CD14-positive monocyte (primary cell): ENCODE measurements around the gene PXN. TPM values are rescaled to one million over a fixed set of nuclear protein-coding genes. Genes with fewer than 3 reads are reported as not detected.
A peak's percentile ranks its signal among the peaks of the same experiment; 100 is the strongest.

ENCODE experiments used
- DNase-seq, 3 donors: peaks; one replicate each; pipeline ENCODE4 v3.0.0-alpha.2; 2011 to 2022
- H2AFZ ChIP-seq: 2 replicates; pipeline ENCODE4 v1.6.0; 2012; ENCODE audit warnings: mild to moderate bottlenecking, low read depth, low read length, inconsistent platforms; ENCODE audit not compliant: insufficient read depth, poor library complexity, severe bottlenecking
- H3K27ac ChIP-seq, 2 donors: 1 replicate in 1 of 2; 2 replicates in 1 of 2; pipeline ENCODE4 v1.5.1; 2012 to 2013; ENCODE audit warnings: low read length in 2 of 2, control low read depth in 1 of 2, inconsistent platforms in 1 of 2, low read depth in 1 of 2, mild to moderate bottlenecking in 1 of 2
- H3K27me3 ChIP-seq, 2 donors: one replicate each; pipeline versions ENCODE4 v1.6.0 to v1.6.1; 2011 to 2013; ENCODE audit warnings: low read length in 2 of 2; ENCODE audit not compliant: control insufficient read depth in 2 of 2, insufficient read depth in 2 of 2
- H3K36me3 ChIP-seq, 2 donors: replicated peaks in 1 of 2; 1 replicate in 1 of 2; 2 replicates in 1 of 2; pipeline versions ENCODE4 v1.5.1 to v1.6.1; 2012 to 2013; ENCODE audit warnings: low read length in 2 of 2, control low read depth in 1 of 2, inconsistent platforms in 1 of 2, mild to moderate bottlenecking in 1 of 2; ENCODE audit not compliant: insufficient read depth in 2 of 2, control insufficient read depth in 1 of 2
- H3K4me1 ChIP-seq, 2 donors: 1 replicate in 1 of 2; 2 replicates in 1 of 2; pipeline versions ENCODE4 v1.5.1 to v1.6.1; 2012 to 2013; ENCODE audit warnings: low read length in 2 of 2, control low read depth in 1 of 2, inconsistent platforms in 1 of 2, mild to moderate bottlenecking in 1 of 2, moderate library complexity in 1 of 2; ENCODE audit not compliant: insufficient read depth in 2 of 2, control insufficient read depth in 1 of 2
- H3K4me2 ChIP-seq: replicated peaks from 2 replicates; pipeline ENCODE3; 2012; ENCODE audit warnings: low read length, moderate library complexity, mild to moderate bottlenecking; ENCODE audit not compliant: poor library complexity, severe bottlenecking; ENCODE audit errors: extremely low read depth
- H3K4me3 ChIP-seq, 3 experiments: fragments of 200-600 bp in 1 of 3; sonication (generic) in 1 of 3; replicated peaks in 1 of 3; 1 replicate in 2 of 3; 2 replicates in 1 of 3; pipeline ENCODE4 v1.5.1; 2011 to 2013; ENCODE audit warnings: low read length in 3 of 3, mild to moderate bottlenecking in 3 of 3, control low read depth in 2 of 3, low read depth in 2 of 3, inconsistent platforms in 1 of 3, moderate library complexity in 1 of 3
- H3K79me2 ChIP-seq: 2 replicates; pipeline ENCODE4 v1.6.0; 2012; ENCODE audit warnings: mild to moderate bottlenecking, control low read depth, inconsistent platforms, low read length, moderate library complexity; ENCODE audit not compliant: insufficient read depth
- H3K9ac ChIP-seq: 2 replicates; pipeline ENCODE4 v1.6.0; 2017; ENCODE audit warnings: low read length, mild to moderate bottlenecking; ENCODE audit not compliant: insufficient read depth, poor library complexity, severe bottlenecking
- H3K9me3 ChIP-seq, 2 donors: replicated peaks in 1 of 2; 1 replicate in 1 of 2; 2 replicates in 1 of 2; pipeline versions ENCODE4 v1.5.1 to v1.6.1; 2012 to 2013; ENCODE audit warnings: low read length in 2 of 2, control low read depth in 1 of 2; ENCODE audit not compliant: control insufficient read depth in 1 of 2, insufficient read depth in 1 of 2
- H4K20me1 ChIP-seq: 2 replicates; pipeline ENCODE4 v1.6.0; 2012; ENCODE audit warnings: mild to moderate bottlenecking, low read length, control low read depth, moderate library complexity; ENCODE audit not compliant: insufficient read depth
- H3K27ac Mint-ChIP-seq, 7 donors: one replicate each; pipeline ENCODE4 v1.8.0; 2020; ENCODE audit warnings: mild to moderate bottlenecking in 7 of 7, mixed read lengths in 7 of 7, moderate library complexity in 6 of 7, inconsistent platforms in 2 of 7
- H3K27me3 Mint-ChIP-seq, 3 donors: one replicate each; pipeline ENCODE4 v1.8.0; 2021 to 2022; ENCODE audit warnings: low read depth in 3 of 3, mild to moderate bottlenecking in 3 of 3, mixed read lengths in 3 of 3, moderate library complexity in 3 of 3, inconsistent platforms in 1 of 3
- H3K36me3 Mint-ChIP-seq, 2 donors: one replicate each; pipeline ENCODE4 v1.8.0; 2020; ENCODE audit warnings: mixed read lengths in 2 of 2, inconsistent platforms in 1 of 2, mild to moderate bottlenecking in 1 of 2
- H3K4me1 Mint-ChIP-seq: one replicate; pipeline ENCODE4 v1.8.0; 2020; ENCODE audit warnings: mild to moderate bottlenecking, mixed read lengths
- H3K4me3 Mint-ChIP-seq, 2 donors: one replicate each; pipeline ENCODE4 v1.8.0; 2020; ENCODE audit warnings: mild to moderate bottlenecking in 2 of 2, mixed read lengths in 2 of 2, moderate library complexity in 1 of 2
- H3K9me3 Mint-ChIP-seq, 7 donors: one replicate each; pipeline ENCODE4 v1.8.0; 2020 to 2022; ENCODE audit warnings: mixed read lengths in 7 of 7, mild to moderate bottlenecking in 6 of 7, moderate library complexity in 6 of 7, inconsistent platforms in 2 of 7
- WGBS: methylation state at CpG from one replicate; pipeline ENCODE4 v1.1.5; 2013; ENCODE audit warnings: missing lambda C conversion rate; ENCODE audit not compliant: insufficient coverage; 5-methylcytosine and 5-hydroxymethylcytosine counted together
- intact Hi-C, 2 donors: fragments of 100-400 bp; cut with micrococcal nuclease; formaldehyde crosslinking; loops; one replicate each; pipeline versions ENCODE4 v1.15.0 to v1.15.1; 2023
- polyA plus RNA-seq, 3 donors: library from polyadenylated mRNA; depleted of rRNA in 1 of 3; unstranded in 2 of 3; stranded (reverse) in 1 of 3; fragments of 300-500 nt in 2 of 3; fragments of >200 nt in 1 of 3; fragmentation: Illumina TruSeq in 2 of 3; gene quantifications; 1 replicate in 2 of 3; 2 replicates in 1 of 3; pipeline ENCODE4 v1.2.3, GENCODE V29; 2012 to 2021
- TF ChIP-seq, protein P1 (sequence below): fragments of 200-600 bp; IDR thresholded peaks from one replicate; pipeline ENCODE4 v1.8.0; 2022; ENCODE audit warnings: antibody characterized with exemption, mild to moderate bottlenecking

Gene PXN
- polyA plus RNA-seq, 3 donors, result 62.5 to 106 (median 98.4) TPM

DNA sequence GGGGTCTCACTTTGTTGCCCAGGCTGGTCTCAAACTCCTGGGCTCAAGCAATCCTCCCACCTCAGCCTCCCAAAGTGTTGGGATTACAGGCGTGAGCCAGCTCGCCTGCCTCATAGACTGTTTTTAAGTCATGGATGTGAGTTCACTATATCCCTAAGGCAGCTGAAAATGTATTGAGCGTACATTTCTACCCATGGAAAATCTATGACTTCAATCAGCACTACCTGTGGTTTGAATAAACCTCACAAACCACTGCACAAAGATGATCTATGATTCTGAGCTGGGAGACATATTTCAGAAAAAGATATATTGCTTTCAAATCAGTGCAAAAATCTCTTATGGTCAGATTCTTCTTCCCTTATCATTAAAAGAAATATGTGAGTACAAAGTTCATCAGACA lies 93.5 kb downstream of the PXN start:
- no peaks in the 10 kb centered on the region for H3K9me3 ChIP-seq
- no peaks in the 10 kb centered on the region for H3K79me2 ChIP-seq
- no peak overlapping the region for H3K4me3 Mint-ChIP-seq
- no peaks in the 10 kb centered on the region for H3K4me1 Mint-ChIP-seq
- H3K4me1 ChIP-seq, result no peaks in the 10 kb centered on the region
- no peak overlapping the region for H2AFZ ChIP-seq
- no peak overlapping the region for H3K4me3 ChIP-seq
- DNase-seq, result no peak
- H3K36me3 Mint-ChIP-seq, result peaks cover 76 to 94% of the 10 kb centered on the region in 2 donors
- intact Hi-C loops, result no loop called here
- no peak overlapping the region for H3K27ac Mint-ChIP-seq
- no peaks in the 10 kb centered on the region for H3K27me3 Mint-ChIP-seq
- TF ChIP-seq, protein P1, sequence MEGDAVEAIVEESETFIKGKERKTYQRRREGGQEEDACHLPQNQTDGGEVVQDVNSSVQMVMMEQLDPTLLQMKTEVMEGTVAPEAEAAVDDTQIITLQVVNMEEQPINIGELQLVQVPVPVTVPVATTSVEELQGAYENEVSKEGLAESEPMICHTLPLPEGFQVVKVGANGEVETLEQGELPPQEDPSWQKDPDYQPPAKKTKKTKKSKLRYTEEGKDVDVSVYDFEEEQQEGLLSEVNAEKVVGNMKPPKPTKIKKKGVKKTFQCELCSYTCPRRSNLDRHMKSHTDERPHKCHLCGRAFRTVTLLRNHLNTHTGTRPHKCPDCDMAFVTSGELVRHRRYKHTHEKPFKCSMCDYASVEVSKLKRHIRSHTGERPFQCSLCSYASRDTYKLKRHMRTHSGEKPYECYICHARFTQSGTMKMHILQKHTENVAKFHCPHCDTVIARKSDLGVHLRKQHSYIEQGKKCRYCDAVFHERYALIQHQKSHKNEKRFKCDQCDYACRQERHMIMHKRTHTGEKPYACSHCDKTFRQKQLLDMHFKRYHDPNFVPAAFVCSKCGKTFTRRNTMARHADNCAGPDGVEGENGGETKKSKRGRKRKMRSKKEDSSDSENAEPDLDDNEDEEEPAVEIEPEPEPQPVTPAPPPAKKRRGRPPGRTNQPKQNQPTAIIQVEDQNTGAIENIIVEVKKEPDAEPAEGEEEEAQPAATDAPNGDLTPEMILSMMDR, result no peak
- no peak overlapping the region for H3K27ac ChIP-seq
- H3K4me2 ChIP-seq, result no peak overlapping the region
- H3K27me3 ChIP-seq, result no peaks in the 10 kb centered on the region
- peaks cover 95 to 97% of the 10 kb centered on the region in 2 donors for H3K36me3 ChIP-seq
- no peak overlapping the region for H3K9ac ChIP-seq
- no peaks in the 10 kb centered on the region for H4K20me1 ChIP-seq
- WGBS, result no CpG with 5 or more reads among the region's 3 CpGs
- no peaks in the 10 kb centered on the region for H3K9me3 Mint-ChIP-seq

DNA sequence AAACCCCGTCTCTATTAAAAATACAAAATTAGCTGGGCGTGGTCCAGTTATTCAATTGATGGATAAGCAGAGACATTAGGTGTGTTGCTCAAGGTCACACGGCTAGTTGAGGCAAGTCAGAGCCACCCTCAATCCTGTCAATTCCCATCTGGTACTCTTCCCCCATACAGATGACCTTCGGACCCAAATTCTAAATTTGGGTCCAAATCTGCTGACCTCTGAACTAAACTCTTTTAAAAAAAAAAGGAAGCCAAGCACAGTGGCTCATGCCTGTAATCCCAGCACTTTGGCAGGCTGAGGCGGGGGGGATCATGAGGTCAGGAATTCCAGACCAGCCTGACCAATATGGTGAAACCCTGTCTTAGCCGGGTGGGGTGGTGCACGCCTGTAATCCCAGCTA lies 94.9 kb downstream of the PXN start:
- no peak overlapping the region for H2AFZ ChIP-seq
- Mint-ChIP-seq H3K27ac (peak overlapping the region in 1 of 7 donors; percentile 30), H3K36me3 (peaks cover 65 to 91% of the 10 kb centered on the region in 2 donors), H3K4me3 (no peak overlapping the region), H3K9me3 (no peaks in the 10 kb centered on the region), H3K4me1 (no peaks in the 10 kb centered on the region), H3K27me3 (no peaks in the 10 kb centered on the region)
- peaks cover 83 to 89% of the 10 kb centered on the region in 2 donors for H3K36me3 ChIP-seq
- no peak for DNase-seq
- no peaks in the 10 kb centered on the region for H3K4me1 ChIP-seq
- no peak overlapping the region for H3K4me2 ChIP-seq
- TF ChIP-seq, protein P1, result no peak
- no peak overlapping the region for H3K4me3 ChIP-seq
- H4K20me1 ChIP-seq, result no peaks in the 10 kb centered on the region
- no peak overlapping the region for H3K9ac ChIP-seq
- intact Hi-C loops, result no loop called here
- 94% methylated on average over 4 of the region's 7 CpGs for WGBS
- H3K27me3 ChIP-seq, result no peaks in the 10 kb centered on the region
- no peaks in the 10 kb centered on the region for H3K79me2 ChIP-seq
- H3K9me3 ChIP-seq, result no peaks in the 10 kb centered on the region
- no peak overlapping the region for H3K27ac ChIP-seq
